Small intestine (tissue), 7 donors: ENCODE measurements around the gene ELP5. TPM values are rescaled to one million over a fixed set of nuclear protein-coding genes. Genes with fewer than 3 reads are reported as not detected.

Experiments
- DNase-seq, 2 donors: peaks; one replicate each; pipeline versions ENCODE4 v3.0.0 to v3.0.0-alpha.2; 2013
- FAIRE-seq: peaks from 2 replicates; lab custom pipeline; 2012; peaks lifted over from hg19 to GRCh38; lab: Jason Lieb, UNC
- H3K27ac ChIP-seq, 3 donors: one replicate each; pipeline ENCODE4 v1.5.1; 2013; ENCODE audit warnings: low read length in 2 of 3, mild to moderate bottlenecking in 2 of 3, control low read depth in 1 of 3, inconsistent platforms in 1 of 3, low read depth in 1 of 3, moderate library complexity in 1 of 3
- H3K27me3 ChIP-seq, 3 donors: one replicate each; pipeline ENCODE4 v1.6.1; 2013; ENCODE audit warnings: low read length in 3 of 3, inconsistent platforms in 1 of 3; ENCODE audit not compliant: control insufficient read depth in 3 of 3, insufficient read depth in 3 of 3
- H3K36me3 ChIP-seq, 3 donors: one replicate each; pipeline ENCODE4 v1.6.1; 2013; ENCODE audit warnings: low read length in 3 of 3, inconsistent platforms in 1 of 3, low read depth in 1 of 3, mild to moderate bottlenecking in 1 of 3, moderate library complexity in 1 of 3; ENCODE audit not compliant: control insufficient read depth in 3 of 3, insufficient read depth in 2 of 3
- H3K4me1 ChIP-seq, 3 donors: one replicate each; pipeline ENCODE4 v1.6.1; 2013; ENCODE audit warnings: low read length in 2 of 3, inconsistent platforms in 1 of 3, low read depth in 1 of 3, mild to moderate bottlenecking in 1 of 3, moderate library complexity in 1 of 3; ENCODE audit not compliant: control insufficient read depth in 3 of 3, insufficient read depth in 2 of 3
- H3K4me3 ChIP-seq, 3 donors: one replicate each; pipeline ENCODE4 v1.5.1; 2013; ENCODE audit warnings: low read length in 3 of 3, control low read depth in 1 of 3, inconsistent platforms in 1 of 3, low read depth in 1 of 3, mild to moderate bottlenecking in 1 of 3, moderate library complexity in 1 of 3
- H3K9me3 ChIP-seq, 2 donors: one replicate each; pipeline ENCODE4 v1.6.1; 2013; ENCODE audit warnings: low read depth in 1 of 2, low read length in 1 of 2; ENCODE audit not compliant: control insufficient read depth in 2 of 2, insufficient read depth in 1 of 2
- WGBS, 3 donors: extraction: QIAGEN DNeasy Blood & Tissue Kit; methylation state at CpG; one replicate each; pipeline ENCODE4 v1.1.7; 2013; 5-methylcytosine and 5-hydroxymethylcytosine counted together
- polyA plus RNA-seq, 4 donors: library from polyadenylated mRNA; stranded (reverse) in 3 of 4; unstranded in 1 of 4; fragments of 200-250 nt in 3 of 4; fragments of 120-200 nt in 1 of 4; gene quantifications; one replicate each; pipeline versions ENCODE4 v1.2.1 to v1.2.3, GENCODE V29; 2013
- donor health status: healthy with polysubstance abuse.
- donor health status: control.
- donor health status: control.
- donor health status: Bipolar disorder and iron deficiency.
- donor health status: healthy.

ELP5 gene
- polyA plus RNA-seq, 4 donors, result 31.3 to 84.6 (median 45.4) TPM

GRCh38 chr17:7226721-7227710, 25.0 kb upstream of the ELP5 start:
- WGBS, 3 donors, result 92 to 94% (median 94%) methylated on average over 30 to 31 of the region's 31 CpGs
- Histone ChIP-seq H3K27me3 (no peaks in the 10 kb centered on the region), H3K9me3 (no peaks in the 10 kb centered on the region), H3K4me1 (peaks cover 0 to 8% (median 0%) of the 10 kb centered on the region in 3 donors), H3K27ac (no peak overlapping the region), H3K4me3 (no peak overlapping the region), H3K36me3 (peaks cover 17 to 95% (median 27%) of the 10 kb centered on the region in 3 donors)
- FAIRE-seq (no peak), DNase-seq (no peak)

DNA sequence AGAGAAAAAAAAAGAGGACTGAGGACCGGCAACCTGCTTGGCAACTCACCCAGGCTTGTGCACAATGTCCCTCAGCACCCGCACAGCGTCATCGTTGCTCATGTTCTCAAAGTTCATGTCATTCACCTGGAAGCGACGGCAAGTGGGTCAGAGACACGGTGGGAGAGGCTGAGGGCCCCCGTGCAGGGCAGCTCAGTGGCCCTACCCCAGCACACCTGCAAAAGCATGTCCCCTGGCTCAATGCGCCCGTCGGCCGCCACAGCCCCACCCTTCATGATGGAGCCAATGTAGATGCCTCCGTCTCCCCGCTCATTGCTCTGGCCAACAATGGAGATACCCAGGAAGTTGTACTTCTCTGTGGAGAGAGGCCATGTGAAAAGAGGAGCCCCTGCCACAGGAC, 23.1 kb upstream of the ELP5 start:
- no peak for FAIRE-seq

GRCh38 chr17:7229504-7229903, 22.5 kb upstream of the ELP5 start:
- H3K9me3 ChIP-seq, result no peaks in the 10 kb centered on the region
- peaks cover 2 to 13% (median 4%) of the 10 kb centered on the region in 3 donors for H3K4me1 ChIP-seq
- no peak for DNase-seq
- WGBS, 3 donors, result 94 to 99% (median 95%) methylated on average over 19 of the region's 19 CpGs
- no peak overlapping the region for H3K27ac ChIP-seq
- H3K4me3 ChIP-seq, result no peak overlapping the region
- no peak for FAIRE-seq
- no peaks in the 10 kb centered on the region for H3K27me3 ChIP-seq
- peaks cover 8 to 70% (median 13%) of the 10 kb centered on the region in 3 donors for H3K36me3 ChIP-seq

More for the DNA sequence above, 23.1 kb upstream of the ELP5 start:
- no peaks in the 10 kb centered on the region for H3K27me3 ChIP-seq
- H3K4me3 ChIP-seq, result no peak overlapping the region
- peaks cover 2 to 12% (median 4%) of the 10 kb centered on the region in 3 donors for H3K4me1 ChIP-seq
- peaks cover 12 to 76% (median 15%) of the 10 kb centered on the region in 3 donors for H3K36me3 ChIP-seq
- WGBS, 3 donors, result 90 to 92% (median 90%) methylated on average over 14 of the region's 14 CpGs
- no peak for DNase-seq
- H3K27ac ChIP-seq, result no peak overlapping the region
- H3K9me3 ChIP-seq, result no peaks in the 10 kb centered on the region

GRCh38 chr17:7232114-7232513, 19.9 kb upstream of the ELP5 start:
- WGBS, 3 donors, result 77 to 84% (median 78%) methylated on average over 5 of the region's 5 CpGs
- H3K36me3 ChIP-seq, result peaks cover 6 to 69% (median 7%) of the 10 kb centered on the region in 3 donors
- FAIRE-seq, result no peak
- peaks cover 2 to 38% (median 4%) of the 10 kb centered on the region in 3 donors for H3K4me1 ChIP-seq
- no peak for DNase-seq
- H3K9me3 ChIP-seq, result no peaks in the 10 kb centered on the region
- H3K27me3 ChIP-seq, result no peaks in the 10 kb centered on the region
- no peak overlapping the region for H3K4me3 ChIP-seq
- no peak overlapping the region for H3K27ac ChIP-seq

DNA sequence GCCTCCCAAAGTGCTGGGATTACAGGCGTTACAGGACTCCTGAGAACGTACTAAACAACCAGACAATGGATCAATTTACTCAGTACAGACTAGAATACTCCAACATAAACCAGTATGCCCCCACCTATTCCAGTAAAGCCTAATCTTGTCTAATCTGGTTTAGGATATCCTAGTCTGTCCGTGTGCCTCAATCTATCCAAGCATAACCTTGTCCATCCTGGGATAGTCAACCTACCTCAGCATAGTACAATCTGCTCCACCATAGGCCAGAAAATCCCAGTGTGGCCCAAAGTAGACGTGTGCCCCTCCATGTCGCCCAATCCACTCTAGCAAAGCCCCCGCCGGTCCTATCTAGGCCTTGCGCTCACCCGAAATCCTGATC, 18.3 kb upstream of the ELP5 start:
- no peaks in the 10 kb centered on the region for H3K9me3 ChIP-seq
- no peak for FAIRE-seq

GRCh38 chr17:7234083-7234951, 17.7 kb upstream of the ELP5 start, which contains the start of gene DVL2:
DVL2 (minus strand) TSS chr17:7234517; CDS start chr17:7234262, 255 bp downstream.
- peaks cover 2 to 39% (median 4%) of the 10 kb centered on the region in 3 donors for H3K4me1 ChIP-seq
- 0 to 1% (median 0%) methylated on average over 56 to 72 of the region's 72 CpGs for WGBS, 3 donors
- DNase-seq (peak; percentile 95 to 98), FAIRE-seq (no peak)
- H3K36me3 ChIP-seq, result peaks cover 2 to 50% (median 5%) of the 10 kb centered on the region in 3 donors
- no peaks in the 10 kb centered on the region for H3K9me3 ChIP-seq
- peak within 1 kb of the TSS; percentile 41 to 92 (median 86) for H3K27ac ChIP-seq
- H3K27me3 ChIP-seq, result no peaks in the 10 kb centered on the region
- peak within 1 kb of the TSS; percentile 74 to 93 (median 75) for H3K4me3 ChIP-seq

More for the DNA sequence above, 18.3 kb upstream of the ELP5 start:
- DNase-seq, result no peak
- Histone ChIP-seq H3K27ac (peak overlapping the region; percentile 41 to 92 (median 86)), H3K27me3 (no peaks in the 10 kb centered on the region), H3K36me3 (peaks cover 6 to 56% (median 7%) of the 10 kb centered on the region in 3 donors), H3K4me3 (peak overlapping the region; percentile 74 to 93 (median 75)), H3K4me1 (peaks cover 2 to 39% (median 4%) of the 10 kb centered on the region in 3 donors)
- 0 to 3% (median 2%) methylated on average over 9 of the region's 9 CpGs for WGBS, 3 donors

GRCh38 chr17:7235693-7236665, 16.0 kb upstream of the ELP5 start:
- Histone ChIP-seq H3K9me3 (no peaks in the 10 kb centered on the region), H3K4me3 (peak overlapping the region in 1 of 3 donors; percentile 74), H3K27me3 (no peaks in the 10 kb centered on the region), H3K4me1 (peaks cover 4 to 49% (median 7%) of the 10 kb centered on the region in 3 donors), H3K36me3 (peaks cover 2 to 42% (median 5%) of the 10 kb centered on the region in 3 donors), H3K27ac (peak overlapping the region in 2 of 3 donors; percentile 86 to 92)
- FAIRE-seq (no peak), DNase-seq (peak in 1 of 2 donors; percentile 64)
- 68 to 82% (median 73%) methylated on average over 22 of the region's 22 CpGs for WGBS, 3 donors
